Smooth muscle cell (in vitro differentiated cells): Measurements from ENCODE around the gene FKBP3. TPM values are rescaled to one million over a fixed set of nuclear protein-coding genes. Genes with fewer than 3 reads are reported as not detected.

Source experiments
- DNase-seq: peaks from one replicate; lab custom pipeline; 2025; ENCODE audit not compliant: unreplicated experiment; lab: John Stamatoyannopoulos, UW
- H2AFZ ChIP-seq: fragments of 200-600 bp; sonication (generic); 2 replicates; pipeline ENCODE4 v1.6.0; 2016; ENCODE audit warnings: antibody characterized with exemption, low read depth, mild to moderate bottlenecking
- H3F3A ChIP-seq: fragments of 200-600 bp; sonication (generic); 2 replicates; pipeline ENCODE4 v1.6.0; 2017; ENCODE audit warnings: antibody characterized with exemption, low read depth
- H3K27ac ChIP-seq: fragments of 200-600 bp; sonication (generic); 2 replicates; pipeline ENCODE4 v1.5.1; 2016; ENCODE audit warnings: low read depth, mild to moderate bottlenecking
- H3K27me3 ChIP-seq: fragments of 200-600 bp; sonication (generic); 2 replicates; pipeline ENCODE4 v1.6.1; 2016; ENCODE audit warnings: low read depth, mild to moderate bottlenecking
- H3K36me3 ChIP-seq: fragments of 200-600 bp; sonication (generic); 2 replicates; pipeline ENCODE4 v1.5.1; 2016; ENCODE audit warnings: low read depth
- H3K4me1 ChIP-seq: fragments of 200-600 bp; sonication (generic); 2 replicates; pipeline ENCODE4 v1.5.1; 2016; ENCODE audit warnings: low read depth
- H3K4me2 ChIP-seq: fragments of 200-600 bp; sonication (generic); 2 replicates; pipeline ENCODE4 v1.6.0; 2016; ENCODE audit warnings: mild to moderate bottlenecking
- H3K4me3 ChIP-seq: fragments of 200-600 bp; sonication (generic); 2 replicates; pipeline ENCODE4 v1.5.1; 2016; ENCODE audit warnings: mild to moderate bottlenecking
- H3K79me2 ChIP-seq: fragments of 200-600 bp; sonication (generic); 2 replicates; pipeline ENCODE4 v1.6.0; 2016; ENCODE audit warnings: low read depth, mild to moderate bottlenecking
- H3K9ac ChIP-seq: fragments of 200-600 bp; sonication (generic); 2 replicates; pipeline ENCODE4 v1.6.0; 2016; ENCODE audit warnings: low read depth
- H3K9me3 ChIP-seq: fragments of 200-600 bp; sonication (generic); replicated peaks from 2 replicates; pipeline ENCODE4 v1.5.1; 2016; ENCODE audit warnings: low read depth
- H4K20me1 ChIP-seq: fragments of 200-600 bp; sonication (generic); 2 replicates; pipeline ENCODE4 v1.6.0; 2016; ENCODE audit warnings: low read depth
- CTCF ChIP-seq: fragments of 200-600 bp; sonication (generic); IDR thresholded peaks from 2 replicates; pipeline ENCODE4 v1.5.1; 2017; ENCODE audit warnings: borderline replicate concordance, mild to moderate bottlenecking, antibody characterized with exemption; ENCODE audit not compliant: insufficient read depth, poor library complexity, severe bottlenecking
- WGBS: methylation state at CpG from one replicate; pipeline ENCODE4 v1.1.7; 2016; ENCODE audit warnings: low lambda C conversion rate; 5-methylcytosine and 5-hydroxymethylcytosine counted together
- polyA plus RNA-seq: library from polyadenylated mRNA; unstranded; fragments of >200 nt; fragmentation: Nextera tagmentation; extraction: Ambion mirVana; gene quantifications from 2 replicates; pipeline ENCODE4 v1.2.1, GENCODE V29; 2016
- total RNA-seq: library from RNA; depleted of rRNA; stranded (reverse); fragments of >200 nt; gene quantifications from 2 replicates; pipeline ENCODE4 v1.2.3, GENCODE V29; 2014

Gene FKBP3
- total and polyA plus RNA-seq, 2 experiments from 2014 or later, result 43.9 to 123 TPM

GRCh38 chr14:45177076-45177475 is 42.8 kb upstream of the FKBP3 start:
- no peak overlapping the region for H3K27ac ChIP-seq
- no peaks in the 10 kb centered on the region for H3K4me1 ChIP-seq
- H3K4me3 ChIP-seq, result no peak overlapping the region
- no peak for TF ChIP-seq CTCF
- H3K27me3 ChIP-seq, result no peaks in the 10 kb centered on the region
- H3F3A ChIP-seq, result no peaks in the 10 kb centered on the region
- WGBS, result 90% methylated on average over 5 of the region's 5 CpGs
- H3K79me2 ChIP-seq, result no peaks in the 10 kb centered on the region
- no peaks in the 10 kb centered on the region for H3K36me3 ChIP-seq
- DNase-seq, result no peak
- no peaks in the 10 kb centered on the region for H3K9me3 ChIP-seq
- no peak overlapping the region for H3K9ac ChIP-seq
- H2AFZ ChIP-seq, result no peak overlapping the region
- H3K4me2 ChIP-seq, result no peak overlapping the region
- H4K20me1 ChIP-seq, result no peaks in the 10 kb centered on the region

GRCh38 chr14:45169906-45170305 is 35.6 kb upstream of the FKBP3 start:
- Histone ChIP-seq H3K9ac (no peak overlapping the region), H3K4me2 (no peak overlapping the region), H3F3A (no peaks in the 10 kb centered on the region), H3K27me3 (no peaks in the 10 kb centered on the region), H3K79me2 (no peaks in the 10 kb centered on the region), H3K9me3 (no peaks in the 10 kb centered on the region), H3K4me3 (no peak overlapping the region), H4K20me1 (no peaks in the 10 kb centered on the region), H3K4me1 (no peaks in the 10 kb centered on the region), H2AFZ (no peak overlapping the region), H3K36me3 (no peaks in the 10 kb centered on the region), H3K27ac (no peak overlapping the region)
- no peak for DNase-seq
- no peak for TF ChIP-seq CTCF

GRCh38 chr14:45156067-45156466 is 21.8 kb upstream of the FKBP3 start:
- Histone ChIP-seq H3K9ac (no peak overlapping the region), H2AFZ (no peak overlapping the region), H3K27ac (no peak overlapping the region), H4K20me1 (no peaks in the 10 kb centered on the region), H3K4me1 (no peaks in the 10 kb centered on the region), H3F3A (no peaks in the 10 kb centered on the region), H3K4me3 (no peak overlapping the region), H3K9me3 (no peaks in the 10 kb centered on the region), H3K4me2 (no peak overlapping the region), H3K27me3 (no peaks in the 10 kb centered on the region), H3K36me3 (no peaks in the 10 kb centered on the region), H3K79me2 (no peaks in the 10 kb centered on the region)
- DNase-seq, result no peak
- TF ChIP-seq CTCF, result no peak

GRCh38 chr14:45150386-45150890 is 16.2 kb upstream of the FKBP3 start:
- Histone ChIP-seq H3K9ac (no peak overlapping the region), H3K9me3 (no peaks in the 10 kb centered on the region), H3F3A (no peaks in the 10 kb centered on the region), H3K27me3 (no peaks in the 10 kb centered on the region), H3K4me3 (no peak overlapping the region), H3K79me2 (no peaks in the 10 kb centered on the region), H3K4me2 (no peak overlapping the region), H4K20me1 (no peaks in the 10 kb centered on the region), H3K4me1 (no peaks in the 10 kb centered on the region), H2AFZ (no peak overlapping the region), H3K27ac (no peak overlapping the region), H3K36me3 (no peaks in the 10 kb centered on the region)
- 97% methylated on average over 4 of the region's 4 CpGs for WGBS
- DNase-seq, result no peak
- no peak for TF ChIP-seq CTCF
